DOHH2 (cell line): Measurements from ENCODE around the gene PTPRT.

ENCODE experiments used
- H3F3A ChIP-seq: fragments of 200-600 bp; sonication (generic), shearing (Covaris generic); 2 replicates; pipeline ENCODE4 v1.6.0; 2016; ENCODE audit warnings: antibody characterized with exemption, mild to moderate bottlenecking; ENCODE audit not compliant: control insufficient read depth, insufficient read depth
- H3K27ac ChIP-seq: fragments of 200-600 bp; sonication (generic); 2 replicates; pipeline ENCODE4 v1.5.1; 2014; ENCODE audit warnings: low read depth, mild to moderate bottlenecking, low read length, moderate library complexity
- H3K27me3 ChIP-seq: fragments of 200-600 bp; sonication (generic); 2 replicates; pipeline ENCODE4 v1.6.1; 2014; ENCODE audit warnings: mild to moderate bottlenecking, low read length, mixed read lengths; ENCODE audit not compliant: control insufficient read depth
- H3K36me3 ChIP-seq: fragments of 200-600 bp; sonication (generic); 2 replicates; pipeline ENCODE4 v1.6.1; 2014; ENCODE audit warnings: mild to moderate bottlenecking, low read length, moderate library complexity, mixed read lengths; ENCODE audit not compliant: control insufficient read depth
- H3K4me1 ChIP-seq: fragments of 200-600 bp; sonication (generic); 2 replicates; pipeline ENCODE4 v1.6.1; 2014; ENCODE audit warnings: mild to moderate bottlenecking, low read length, mixed read lengths; ENCODE audit not compliant: control insufficient read depth
- H3K4me2 ChIP-seq: fragments of 200-600 bp; sonication (generic); 2 replicates; pipeline ENCODE4 v1.6.0; 2014; ENCODE audit warnings: mild to moderate bottlenecking, low read length, moderate library complexity
- H3K4me3 ChIP-seq: fragments of 200-600 bp; sonication (generic); 2 replicates; pipeline ENCODE4 v1.5.1; 2014; ENCODE audit warnings: mild to moderate bottlenecking, low read length, mixed read lengths
- H3K79me2 ChIP-seq: fragments of 200-600 bp; sonication (generic); 2 replicates; pipeline ENCODE4 v1.6.1; 2014; ENCODE audit warnings: mild to moderate bottlenecking, low read length, mixed read lengths; ENCODE audit not compliant: control insufficient read depth
- H3K9me2 ChIP-seq: fragments of 200-600 bp; sonication (generic); replicated peaks from 2 replicates; pipeline ENCODE4 v1.6.1; 2014; ENCODE audit warnings: mild to moderate bottlenecking, low read length, mixed read lengths; ENCODE audit not compliant: control insufficient read depth
- H3K9me3 ChIP-seq: fragments of 200-600 bp; sonication (generic); 2 replicates; pipeline ENCODE4 v1.6.1; 2014; ENCODE audit warnings: antibody characterized with exemption, low read length, mixed read lengths; ENCODE audit not compliant: control insufficient read depth, insufficient read depth
- H4K20me1 ChIP-seq: fragments of 200-600 bp; sonication (generic); 2 replicates; pipeline ENCODE4 v1.6.0; 2014; ENCODE audit warnings: low read depth, mild to moderate bottlenecking, antibody characterized with exemption, low read length, moderate library complexity; ENCODE audit not compliant: control insufficient read depth, insufficient read depth
- EZH2phosphoT487 ChIP-seq: fragments of 200-600 bp; sonication (generic); IDR thresholded peaks from 2 replicates; pipeline ENCODE4 v1.6.1; 2017; ENCODE audit warnings: borderline replicate concordance, mild to moderate bottlenecking, antibody characterized with exemption, low read length, moderate library complexity, mixed read lengths
- TF ChIP-seq, protein P1 (sequence below): fragments of 200-600 bp; sonication (generic); IDR thresholded peaks from one replicate; pipeline ENCODE4 v1.5.1; 2014; ENCODE audit warnings: antibody characterized with exemption, mild to moderate bottlenecking, low read depth, low read length; ENCODE audit not compliant: poor library complexity, severe bottlenecking

The PTPRT gene

DNA sequence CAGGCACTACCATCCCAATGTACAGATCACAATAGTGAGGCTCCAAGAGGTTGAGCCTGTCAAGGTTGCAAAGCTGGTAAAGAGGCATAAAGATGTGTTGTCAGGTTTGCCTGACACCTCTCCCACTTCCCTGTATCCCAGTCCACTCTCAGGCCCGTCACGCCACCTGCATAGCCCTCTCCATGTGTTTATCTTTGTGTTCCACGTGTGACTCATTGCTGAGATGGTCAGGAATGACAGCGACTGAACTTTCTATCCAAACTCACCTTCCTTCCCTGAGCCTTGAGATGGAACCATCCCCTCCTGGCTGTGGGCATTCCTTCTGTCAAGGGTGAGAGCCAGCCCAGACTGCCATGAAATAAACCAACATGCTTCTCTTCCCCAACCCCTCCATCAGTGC lies 578.3 kb downstream of the PTPRT start:
- no peaks in the 10 kb centered on the region for H3K79me2 ChIP-seq
- no peak overlapping the region for H3K4me3 ChIP-seq
- H3K27me3 ChIP-seq: no peaks in the 10 kb centered on the region
- H4K20me1 ChIP-seq: no peaks in the 10 kb centered on the region
- H3K36me3 ChIP-seq: no peaks in the 10 kb centered on the region
- H3K9me3 ChIP-seq: no peaks in the 10 kb centered on the region
- no peak overlapping the region for H3K4me2 ChIP-seq
- H3F3A ChIP-seq: no peaks in the 10 kb centered on the region
- no peak overlapping the region for H3K27ac ChIP-seq
- no peaks in the 10 kb centered on the region for H3K4me1 ChIP-seq
- no peaks in the 10 kb centered on the region for H3K9me2 ChIP-seq
- TF ChIP-seq, protein P1, sequence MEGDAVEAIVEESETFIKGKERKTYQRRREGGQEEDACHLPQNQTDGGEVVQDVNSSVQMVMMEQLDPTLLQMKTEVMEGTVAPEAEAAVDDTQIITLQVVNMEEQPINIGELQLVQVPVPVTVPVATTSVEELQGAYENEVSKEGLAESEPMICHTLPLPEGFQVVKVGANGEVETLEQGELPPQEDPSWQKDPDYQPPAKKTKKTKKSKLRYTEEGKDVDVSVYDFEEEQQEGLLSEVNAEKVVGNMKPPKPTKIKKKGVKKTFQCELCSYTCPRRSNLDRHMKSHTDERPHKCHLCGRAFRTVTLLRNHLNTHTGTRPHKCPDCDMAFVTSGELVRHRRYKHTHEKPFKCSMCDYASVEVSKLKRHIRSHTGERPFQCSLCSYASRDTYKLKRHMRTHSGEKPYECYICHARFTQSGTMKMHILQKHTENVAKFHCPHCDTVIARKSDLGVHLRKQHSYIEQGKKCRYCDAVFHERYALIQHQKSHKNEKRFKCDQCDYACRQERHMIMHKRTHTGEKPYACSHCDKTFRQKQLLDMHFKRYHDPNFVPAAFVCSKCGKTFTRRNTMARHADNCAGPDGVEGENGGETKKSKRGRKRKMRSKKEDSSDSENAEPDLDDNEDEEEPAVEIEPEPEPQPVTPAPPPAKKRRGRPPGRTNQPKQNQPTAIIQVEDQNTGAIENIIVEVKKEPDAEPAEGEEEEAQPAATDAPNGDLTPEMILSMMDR: no peak
- no peak for TF ChIP-seq EZH2phosphoT487

DNA sequence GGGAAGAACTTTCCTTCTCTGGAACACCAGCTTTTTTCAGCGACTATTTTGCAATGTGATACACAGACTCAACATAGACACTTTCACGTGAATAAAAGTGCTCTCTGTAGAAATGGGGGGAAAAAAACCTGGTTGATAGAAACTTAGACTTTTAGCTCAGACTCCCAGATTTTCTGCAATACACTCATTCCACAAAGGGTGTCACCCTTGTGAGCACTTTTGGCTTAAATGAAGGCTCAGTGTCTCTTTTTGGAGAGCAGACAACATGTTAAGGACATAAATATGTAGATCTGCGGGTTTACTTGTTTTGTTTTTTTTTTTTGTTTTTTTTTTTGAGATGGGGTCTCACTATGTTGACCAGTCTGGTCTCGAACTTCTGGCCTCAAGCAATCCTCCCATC lies 579.6 kb downstream of the PTPRT start:
- Histone ChIP-seq H3F3A (no peaks in the 10 kb centered on the region), H3K9me3 (no peaks in the 10 kb centered on the region), H4K20me1 (no peaks in the 10 kb centered on the region), H3K27ac (no peak overlapping the region), H3K36me3 (no peaks in the 10 kb centered on the region), H3K27me3 (no peaks in the 10 kb centered on the region), H3K4me2 (no peak overlapping the region), H3K79me2 (no peaks in the 10 kb centered on the region), H3K4me1 (no peaks in the 10 kb centered on the region), H3K4me3 (no peak overlapping the region), H3K9me2 (no peaks in the 10 kb centered on the region)
- TF ChIP-seq, protein P1: no peak
- no peak for TF ChIP-seq EZH2phosphoT487

DNA sequence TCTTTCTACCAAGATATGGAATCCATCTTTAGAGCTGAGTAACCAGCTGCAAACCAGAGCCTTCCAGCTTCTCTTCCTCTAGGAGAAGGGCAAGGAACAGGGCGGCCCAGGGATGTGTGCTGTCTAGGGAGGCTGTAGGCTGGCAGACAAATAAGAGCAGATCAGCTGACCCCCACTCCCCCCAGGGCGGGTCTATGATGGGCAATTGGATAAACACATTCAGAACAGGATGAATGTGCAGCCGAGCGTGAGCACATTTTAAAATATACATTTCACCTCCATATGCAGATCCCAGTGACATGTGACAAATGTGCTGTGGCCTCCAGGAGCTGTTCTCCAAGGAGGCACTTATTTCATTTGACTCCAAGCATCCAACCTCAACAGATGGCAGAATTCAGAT lies 580.1 kb downstream of the PTPRT start:
- H3K9me3 ChIP-seq: no peaks in the 10 kb centered on the region
- no peaks in the 10 kb centered on the region for H3F3A ChIP-seq
- H3K27me3 ChIP-seq: no peaks in the 10 kb centered on the region
- TF ChIP-seq, protein P1: no peak
- TF ChIP-seq EZH2phosphoT487: no peak
- no peaks in the 10 kb centered on the region for H3K4me1 ChIP-seq
- no peaks in the 10 kb centered on the region for H3K36me3 ChIP-seq
- no peaks in the 10 kb centered on the region for H4K20me1 ChIP-seq
- no peak overlapping the region for H3K4me2 ChIP-seq
- H3K27ac ChIP-seq: no peak overlapping the region
- no peaks in the 10 kb centered on the region for H3K9me2 ChIP-seq
- H3K79me2 ChIP-seq: no peaks in the 10 kb centered on the region
- no peak overlapping the region for H3K4me3 ChIP-seq
